GM10266 (cell line): Measurements from ENCODE around the gene KRT4.

Experiments
- DNase-seq: peaks from one replicate; pipeline ENCODE4 v3.0.0; 2012; ENCODE audit errors: extremely low spot score
- CTCF ChIP-seq: IDR thresholded peaks from 2 replicates; pipeline ENCODE4 v1.5.1; 2012; ENCODE audit warnings: mild to moderate bottlenecking, low read depth; ENCODE audit not compliant: control insufficient read depth, insufficient read depth; ENCODE audit errors: missing control alignments

The KRT4 gene

GRCh38 chr12:52809166-52809565 is 4.8 kb downstream of the KRT4 start:
- no peak for DNase-seq
- no peak for TF ChIP-seq CTCF

GRCh38 chr12:52808573-52809160 is 5.2 kb downstream of the KRT4 start:
- TF ChIP-seq CTCF = no peak
- no peak for DNase-seq

- TF ChIP-seq CTCF = no peak
Measured at GRCh38 chr12:52807544-52808470, 6.1 kb downstream of the KRT4 start.

GRCh38 chr12:52806821-52807543 is 6.9 kb downstream of the KRT4 start:
- no peak for TF ChIP-seq CTCF
- DNase-seq = no peak

More at GRCh38 chr12:52807544-52808470, 6.1 kb downstream of the KRT4 start:
- no peak for DNase-seq

- no peak for TF ChIP-seq CTCF
- DNase-seq = no peak
Measured at GRCh38 chr12:52806169-52806811, 7.6 kb downstream of the KRT4 start.

GRCh38 chr12:52805739-52806138 is 8.2 kb downstream of the KRT4 start:
- no peak for DNase-seq
- TF ChIP-seq CTCF = no peak
